Fibroblast of gingiva (primary cell): Measurements from ENCODE around the gene NFS1.
"Not testable (repeated sequence)": the region's sequence is repeated elsewhere in the genome, so short reads cannot be mapped to it uniquely, and the experiment has no call there.

Experiments used
- DNase-seq: peaks from one replicate; pipeline ENCODE4 v3.0.0-alpha.2; 2011; ENCODE audit warnings: low read depth

The NFS1 gene

GRCh38 chr20:35729836-35730582 lies 30.9 kb upstream of the NFS1 start:
- DNase-seq = no peak

GRCh38 chr20:35729283-35729807 lies 30.2 kb upstream of the NFS1 start:
- DNase-seq = no peak

GRCh38 chr20:35726842-35727711 lies 27.9 kb upstream of the NFS1 start:
- DNase-seq = no peak

GRCh38 chr20:35724321-35725230 lies 25.4 kb upstream of the NFS1 start:
- DNase-seq = no peak

GRCh38 chr20:35723652-35724320 lies 24.6 kb upstream of the NFS1 start:
- not testable (repeated sequence) for DNase-seq

GRCh38 chr20:35723275-35723639 lies 24.1 kb upstream of the NFS1 start:
- not testable (repeated sequence) for DNase-seq

- DNase-seq = no peak
These were observed 22.5 kb upstream of the NFS1 start for GRCh38 chr20:35721621-35722020.

- DNase-seq = no peak
These were observed 22.1 kb upstream of the NFS1 start for GRCh38 chr20:35721219-35721618.

GRCh38 chr20:35720165-35721123 lies 21.3 kb upstream of the NFS1 start:
- DNase-seq = no peak

GRCh38 chr20:35719717-35720116 lies 20.6 kb upstream of the NFS1 start:
- DNase-seq = no peak

- peak; percentile 81 for DNase-seq
These were observed 20.0 kb upstream of the NFS1 start for GRCh38 chr20:35718972-35719635.

- not testable (repeated sequence) for DNase-seq
These were observed 19.2 kb upstream of the NFS1 start for GRCh38 chr20:35718321-35718720.

- DNase-seq = no peak
These were observed 17.2 kb upstream of the NFS1 start for GRCh38 chr20:35716330-35716729.

- DNase-seq = no peak
These were observed 16.5 kb upstream of the NFS1 start for GRCh38 chr20:35715652-35716051.

- DNase-seq = no peak
These were observed 15.0 kb upstream of the NFS1 start for GRCh38 chr20:35714127-35714526.

- not testable (repeated sequence) for DNase-seq
These were observed 14.0 kb upstream of the NFS1 start for GRCh38 chr20:35713120-35713519.

GRCh38 chr20:35711588-35712209 lies 12.5 kb upstream of the NFS1 start:
- no peak for DNase-seq

- DNase-seq = no peak
These were observed 11.9 kb upstream of the NFS1 start for GRCh38 chr20:35710884-35711587.

GRCh38 chr20:35710039-35710438 lies 10.9 kb upstream of the NFS1 start:
- DNase-seq = no peak
